VCaP (cell line): Measurements from ENCODE around the gene HTATIP2.

Source experiments
- H3K27ac ChIP-seq: fragments of 450-650 bp; 2 replicates; pipeline ENCODE4 v1.5.1; 2017
- TF ChIP-seq, protein P1 (sequence below): fragments of 450-650 bp; conservative IDR thresholded peaks from 2 replicates; pipeline ENCODE4 v1.5.1; 2017; ENCODE audit warnings: mild to moderate bottlenecking, moderate library complexity

HTATIP2 gene

DNA sequence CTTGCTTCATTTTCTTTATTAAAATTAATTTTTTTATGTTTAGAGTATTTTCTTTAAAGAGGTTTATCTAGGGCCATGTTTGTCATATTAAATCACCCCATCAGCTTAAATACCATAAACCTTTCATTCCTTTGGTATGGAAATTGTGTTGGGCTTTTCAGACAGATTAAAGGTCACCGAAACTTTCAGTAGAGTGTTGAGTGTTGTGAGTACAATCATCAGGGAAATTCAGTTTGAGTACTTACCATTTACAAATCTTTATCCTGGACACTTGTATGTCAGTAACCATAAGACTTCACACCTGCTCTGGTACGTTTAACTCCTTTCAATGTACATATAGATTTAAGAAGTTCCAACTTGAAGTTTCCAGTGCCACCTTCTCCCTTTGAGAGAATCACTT lies 36.0 kb downstream of the HTATIP2 start:
- no peak overlapping the region for H3K27ac ChIP-seq
- TF ChIP-seq, protein P1, sequence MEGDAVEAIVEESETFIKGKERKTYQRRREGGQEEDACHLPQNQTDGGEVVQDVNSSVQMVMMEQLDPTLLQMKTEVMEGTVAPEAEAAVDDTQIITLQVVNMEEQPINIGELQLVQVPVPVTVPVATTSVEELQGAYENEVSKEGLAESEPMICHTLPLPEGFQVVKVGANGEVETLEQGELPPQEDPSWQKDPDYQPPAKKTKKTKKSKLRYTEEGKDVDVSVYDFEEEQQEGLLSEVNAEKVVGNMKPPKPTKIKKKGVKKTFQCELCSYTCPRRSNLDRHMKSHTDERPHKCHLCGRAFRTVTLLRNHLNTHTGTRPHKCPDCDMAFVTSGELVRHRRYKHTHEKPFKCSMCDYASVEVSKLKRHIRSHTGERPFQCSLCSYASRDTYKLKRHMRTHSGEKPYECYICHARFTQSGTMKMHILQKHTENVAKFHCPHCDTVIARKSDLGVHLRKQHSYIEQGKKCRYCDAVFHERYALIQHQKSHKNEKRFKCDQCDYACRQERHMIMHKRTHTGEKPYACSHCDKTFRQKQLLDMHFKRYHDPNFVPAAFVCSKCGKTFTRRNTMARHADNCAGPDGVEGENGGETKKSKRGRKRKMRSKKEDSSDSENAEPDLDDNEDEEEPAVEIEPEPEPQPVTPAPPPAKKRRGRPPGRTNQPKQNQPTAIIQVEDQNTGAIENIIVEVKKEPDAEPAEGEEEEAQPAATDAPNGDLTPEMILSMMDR = no peak

DNA sequence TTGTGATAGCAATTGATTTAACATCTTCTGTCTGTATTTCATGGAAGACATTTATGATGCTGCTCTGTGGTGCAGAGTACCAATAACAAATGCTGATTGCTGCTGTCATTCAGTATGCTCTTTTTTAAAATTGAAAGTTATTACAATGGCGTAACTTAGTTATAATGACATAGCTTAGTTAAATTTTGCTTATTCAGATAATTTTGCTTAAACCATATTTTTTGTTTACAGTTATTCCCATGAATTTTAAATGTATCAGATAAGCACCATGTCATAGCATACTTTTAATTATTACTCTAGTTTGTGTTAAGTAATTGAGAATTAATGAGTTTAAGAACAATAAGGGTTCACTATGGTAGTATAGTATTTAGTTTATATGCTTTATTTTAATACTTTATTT lies 39.5 kb downstream of the HTATIP2 start:
- TF ChIP-seq, protein P1 = no peak
- H3K27ac ChIP-seq = no peak overlapping the region

DNA sequence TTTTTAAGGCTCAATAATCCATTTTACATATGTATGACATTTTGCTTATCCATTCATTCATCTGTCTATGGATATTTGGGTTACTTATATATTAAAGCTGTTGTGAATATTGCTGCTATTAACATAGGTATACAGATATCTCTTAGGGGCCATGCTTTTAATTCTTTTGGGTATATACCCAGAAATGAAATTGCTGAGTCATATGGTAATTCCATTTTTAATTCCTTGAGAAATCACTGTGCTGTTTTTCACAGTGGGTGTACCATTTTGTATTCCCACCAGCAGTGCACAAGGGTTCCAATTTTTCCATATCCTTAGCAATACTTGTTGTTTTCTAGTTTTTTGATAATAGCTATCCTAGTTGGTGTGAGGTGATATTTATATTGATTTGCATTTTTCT lies 43.0 kb downstream of the HTATIP2 start:
- TF ChIP-seq, protein P1 = no peak
- no peak overlapping the region for H3K27ac ChIP-seq

DNA sequence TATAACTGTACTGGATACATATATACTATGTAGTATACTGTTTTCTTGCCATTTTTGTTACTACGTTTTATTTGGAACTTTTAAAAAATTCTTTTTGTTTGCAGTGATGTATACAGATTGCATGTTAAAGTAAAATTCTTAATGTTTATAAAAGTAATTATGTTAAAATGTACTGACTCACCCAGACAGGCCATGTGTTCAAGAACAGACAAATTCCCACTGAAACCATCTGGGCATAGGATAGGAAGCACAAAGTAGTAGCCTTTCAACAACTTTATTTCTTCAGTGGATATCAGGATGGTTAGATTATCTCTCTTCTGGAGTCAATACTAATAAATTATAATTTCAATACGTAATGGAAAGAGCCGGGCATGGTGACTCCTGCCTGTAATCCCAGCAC lies 43.8 kb downstream of the HTATIP2 start:
- H3K27ac ChIP-seq = no peak overlapping the region
- TF ChIP-seq, protein P1 = no peak

DNA sequence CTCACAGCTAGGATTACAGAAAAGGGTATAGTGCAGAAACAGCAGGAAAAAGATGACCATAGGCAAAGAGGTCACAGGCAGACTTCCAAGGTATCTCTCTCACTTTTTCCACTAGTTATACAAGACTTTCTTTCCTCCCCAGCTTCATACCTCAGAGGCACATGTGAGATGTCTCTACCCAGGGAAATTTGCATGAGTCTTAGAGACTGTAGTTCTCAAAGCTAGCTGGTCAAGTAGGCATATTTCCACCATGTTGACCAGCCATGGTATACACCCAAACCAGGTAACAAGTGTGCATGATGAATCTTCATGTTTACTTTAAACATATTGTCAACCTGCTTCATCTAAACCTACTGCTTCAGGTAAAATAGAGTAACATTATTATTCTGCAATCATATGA lies 51.9 kb downstream of the HTATIP2 start:
- no peak overlapping the region for H3K27ac ChIP-seq
- TF ChIP-seq, protein P1 = no peak

DNA sequence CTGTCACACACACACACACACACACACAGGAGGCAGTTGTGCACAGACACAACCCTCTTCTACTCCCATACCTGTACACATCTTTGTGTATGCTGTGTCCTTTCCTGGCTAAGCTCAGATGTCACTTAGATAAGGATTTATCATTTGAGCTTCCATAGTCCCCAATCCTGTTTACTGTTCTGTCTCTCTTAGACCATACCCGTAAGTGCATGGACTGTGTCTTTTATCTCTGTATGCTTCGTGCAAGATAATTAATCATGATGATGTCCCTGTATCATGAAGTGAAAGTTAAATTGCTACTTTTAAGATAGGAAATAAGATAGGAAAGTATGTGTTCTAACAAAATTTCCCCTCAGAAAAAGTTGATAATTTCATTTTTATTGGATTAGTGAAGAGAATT lies 54.3 kb downstream of the HTATIP2 start:
- TF ChIP-seq, protein P1 = no peak
- no peak overlapping the region for H3K27ac ChIP-seq

DNA sequence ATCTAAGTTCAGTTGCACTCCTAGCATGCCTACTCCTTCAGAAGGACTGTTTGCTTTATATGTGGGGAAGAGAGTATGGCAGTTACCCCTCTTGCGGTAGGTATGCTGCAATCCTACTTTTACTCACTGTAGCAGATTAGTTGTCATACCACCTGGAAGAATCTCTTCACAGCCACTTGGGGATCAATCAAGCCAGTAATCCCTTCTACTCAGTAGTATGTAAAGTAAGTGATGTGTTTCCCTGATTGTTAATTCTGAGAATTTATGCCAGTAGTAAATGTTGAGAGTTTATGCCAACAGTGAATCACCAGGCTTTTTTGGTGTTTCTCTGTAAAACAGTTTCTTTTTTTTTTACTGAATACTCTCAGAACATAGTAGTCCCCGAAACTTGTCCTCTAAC lies 58.4 kb downstream of the HTATIP2 start:
- H3K27ac ChIP-seq = no peak overlapping the region
- TF ChIP-seq, protein P1 = no peak

DNA sequence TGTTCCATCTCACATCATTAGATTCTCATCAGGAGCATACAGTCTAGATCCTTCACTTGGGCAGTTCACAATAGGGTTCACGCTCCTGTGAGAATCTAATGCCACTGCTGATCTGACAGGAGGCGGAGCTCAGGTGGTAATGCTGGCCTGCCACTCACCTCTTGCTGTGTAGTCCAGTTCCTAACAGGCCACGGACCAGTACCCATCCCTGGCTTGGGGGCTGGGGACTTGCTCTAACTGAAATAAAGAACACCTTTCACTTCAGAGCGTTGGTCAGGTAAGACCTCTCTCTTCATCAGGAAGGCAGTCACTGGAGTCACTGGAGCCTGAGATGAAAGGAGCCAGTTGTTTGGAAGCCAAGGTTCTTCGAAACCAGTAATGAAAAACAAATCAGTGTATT lies 65.7 kb downstream of the HTATIP2 start:
- TF ChIP-seq, protein P1 = no peak
- H3K27ac ChIP-seq = no peak overlapping the region
